MM.1S (cell line): ENCODE measurements around the gene HOXA6.

Experiments used
- DNase-seq: peaks from one replicate; pipeline ENCODE4 v3.0.0-alpha.2; 2015
- H2AFZ ChIP-seq: fragments of 300-600 bp; sonication (generic); 2 replicates; pipeline ENCODE4 v1.6.0; 2016; ENCODE audit warnings: antibody characterized with exemption, low read length
- H3F3A ChIP-seq: fragments of 300-600 bp; sonication (generic); 2 replicates; pipeline ENCODE4 v1.6.1; 2016; ENCODE audit warnings: mild to moderate bottlenecking, antibody characterized with exemption, low read length, moderate library complexity, mixed read lengths; ENCODE audit not compliant: insufficient read depth
- H3K27ac ChIP-seq: fragments of 300-600 bp; sonication (generic); 2 replicates; pipeline ENCODE4 v1.5.1; 2016; ENCODE audit warnings: mild to moderate bottlenecking, low read length
- H3K27me3 ChIP-seq: fragments of 300-600 bp; sonication (generic); replicated peaks from 2 replicates; pipeline ENCODE4 v1.6.0; 2016; ENCODE audit warnings: low read length; ENCODE audit not compliant: insufficient read depth
- H3K36me3 ChIP-seq: fragments of 300-600 bp; sonication (generic); replicated peaks from 2 replicates; pipeline ENCODE4 v1.6.1; 2016; ENCODE audit warnings: mild to moderate bottlenecking, low read length, mixed read lengths; ENCODE audit not compliant: insufficient read depth
- H3K4me1 ChIP-seq: fragments of 300-600 bp; sonication (generic); 2 replicates; pipeline ENCODE4 v1.6.1; 2016; ENCODE audit warnings: low read length, mixed read lengths
- H3K4me2 ChIP-seq: fragments of 300-600 bp; sonication (generic); 2 replicates; pipeline ENCODE4 v1.6.0; 2016; ENCODE audit warnings: low read depth, low read length
- H3K4me3 ChIP-seq: fragments of 300-600 bp; sonication (generic); 2 replicates; pipeline ENCODE4 v1.5.1; 2016; ENCODE audit warnings: low read length, mixed read lengths
- H3K79me2 ChIP-seq: fragments of 300-600 bp; sonication (generic); 2 replicates; pipeline ENCODE4 v1.6.1; 2016; ENCODE audit warnings: mixed run types, low read length, mixed read lengths
- H3K9ac ChIP-seq: fragments of 300-600 bp; sonication (generic); 2 replicates; pipeline ENCODE4 v1.6.1; 2016; ENCODE audit warnings: low read length, mixed read lengths
- H3K9me2 ChIP-seq: fragments of 300-600 bp; sonication (generic); replicated peaks from 2 replicates; pipeline ENCODE4 v1.6.1; 2016; ENCODE audit warnings: mild to moderate bottlenecking, low read length, mixed read lengths; ENCODE audit not compliant: insufficient read depth
- H3K9me3 ChIP-seq: fragments of 300-600 bp; sonication (generic); replicated peaks from 2 replicates; pipeline ENCODE4 v1.6.1; 2016; ENCODE audit warnings: mild to moderate bottlenecking, low read length, mixed read lengths; ENCODE audit not compliant: insufficient read depth
- H4K20me1 ChIP-seq: fragments of 300-600 bp; sonication (generic); 2 replicates; pipeline ENCODE4 v1.6.1; 2016; ENCODE audit warnings: mild to moderate bottlenecking, low read length, moderate library complexity, mixed read lengths; ENCODE audit not compliant: insufficient read depth
- CTCF ChIP-seq: fragments of 300-600 bp; sonication (generic); IDR thresholded peaks from 2 replicates; pipeline ENCODE4 v1.5.1; 2016; ENCODE audit warnings: antibody characterized with exemption, low read length, mixed read lengths
- EZH2 ChIP-seq: fragments of 300-600 bp; sonication (generic); optimal IDR thresholded peaks from 2 replicates; pipeline ENCODE3; 2017; ENCODE audit warnings: low read depth, mild to moderate bottlenecking, antibody characterized with exemption, low read length, mixed read lengths
- EZH2phosphoT487 ChIP-seq: fragments of 300-600 bp; sonication (generic); IDR thresholded peaks from 2 replicates; pipeline ENCODE4 v1.6.1; 2018; ENCODE audit warnings: antibody characterized with exemption, low read length

Gene HOXA6

DNA sequence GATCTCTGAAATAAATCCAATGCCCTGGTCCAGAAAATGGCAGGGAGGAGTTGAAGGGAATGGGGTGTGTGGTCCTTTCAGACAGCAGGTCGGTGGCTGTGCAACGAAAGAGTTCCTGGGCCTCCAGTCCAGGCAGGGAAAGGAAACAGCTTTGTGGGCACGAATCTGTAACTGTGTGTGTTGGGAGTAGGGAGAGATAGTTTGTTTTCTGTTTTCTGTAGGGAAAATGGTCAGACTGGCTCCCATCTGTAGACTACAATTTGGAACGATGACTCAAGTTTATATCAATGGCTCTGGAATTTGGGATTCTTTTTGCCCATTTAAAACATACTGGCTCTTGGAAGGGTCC, 20.3 kb upstream of the HOXA6 start:
- H4K20me1 ChIP-seq: no peaks in the 10 kb centered on the region
- no peak for DNase-seq
- no peak overlapping the region for H3K9ac ChIP-seq
- peaks cover 12% of the 10 kb centered on the region for H3F3A ChIP-seq
- H2AFZ ChIP-seq: no peak overlapping the region
- H3K36me3 ChIP-seq: no peaks in the 10 kb centered on the region
- no peaks in the 10 kb centered on the region for H3K79me2 ChIP-seq
- H3K4me1 ChIP-seq: peaks cover 9% of the 10 kb centered on the region
- H3K9me2 ChIP-seq: no peaks in the 10 kb centered on the region
- H3K4me2 ChIP-seq: no peak overlapping the region
- H3K4me3 ChIP-seq: no peak overlapping the region
- H3K27ac ChIP-seq: no peak overlapping the region
- H3K27me3 ChIP-seq: peaks cover 97% of the 10 kb centered on the region
- H3K9me3 ChIP-seq: no peaks in the 10 kb centered on the region
- TF ChIP-seq EZH2phosphoT487 (no peak), EZH2 (no peak), CTCF (no peak)

GRCh38 chr7:27166531-27167505, 19.2 kb upstream of the HOXA6 start:
- no peaks in the 10 kb centered on the region for H3K4me1 ChIP-seq
- H3K79me2 ChIP-seq: no peaks in the 10 kb centered on the region
- peaks cover 5% of the 10 kb centered on the region; the same call in 1 of the 2 replicates for H3F3A ChIP-seq
- TF ChIP-seq EZH2 (no peak), CTCF (no peak), EZH2phosphoT487 (no peak)
- DNase-seq: no peak
- H3K4me2 ChIP-seq: no peak overlapping the region
- no peak overlapping the region for H2AFZ ChIP-seq
- no peaks in the 10 kb centered on the region for H3K36me3 ChIP-seq
- no peaks in the 10 kb centered on the region for H3K9me2 ChIP-seq
- no peak overlapping the region for H3K9ac ChIP-seq
- peaks cover 97% of the 10 kb centered on the region for H3K27me3 ChIP-seq
- H3K9me3 ChIP-seq: no peaks in the 10 kb centered on the region
- no peaks in the 10 kb centered on the region for H4K20me1 ChIP-seq
- H3K27ac ChIP-seq: no peak overlapping the region
- no peak overlapping the region for H3K4me3 ChIP-seq

- Histone ChIP-seq H3K27me3 (peaks cover 91% of the 10 kb centered on the region), H3K4me2 (no peak overlapping the region), H3K36me3 (no peaks in the 10 kb centered on the region), H3K4me1 (no peaks in the 10 kb centered on the region), H2AFZ (no peak overlapping the region), H3K9me2 (no peaks in the 10 kb centered on the region), H3K9ac (no peak overlapping the region), H3K9me3 (no peaks in the 10 kb centered on the region), H3F3A (no peaks in the 10 kb centered on the region), H3K79me2 (no peaks in the 10 kb centered on the region), H3K27ac (no peak overlapping the region), H3K4me3 (no peak overlapping the region), H4K20me1 (no peaks in the 10 kb centered on the region)
- DNase-seq: no peak
- no peak for TF ChIP-seq EZH2phosphoT487
- no peak for TF ChIP-seq CTCF
- TF ChIP-seq EZH2: no peak
Measured at GRCh38 chr7:27165996-27166530, 18.5 kb upstream of the HOXA6 start.
